Middle frontal gyrus (tissue), 1 donor: ENCODE data around the gene SPRR5.

Experiments
- DNase-seq: peaks from one replicate; pipeline ENCODE4 v3.0.0-alpha.2; 2015; ENCODE audit warnings: low spot score; ENCODE audit errors: extremely low spot score

The SPRR5 gene

DNA sequence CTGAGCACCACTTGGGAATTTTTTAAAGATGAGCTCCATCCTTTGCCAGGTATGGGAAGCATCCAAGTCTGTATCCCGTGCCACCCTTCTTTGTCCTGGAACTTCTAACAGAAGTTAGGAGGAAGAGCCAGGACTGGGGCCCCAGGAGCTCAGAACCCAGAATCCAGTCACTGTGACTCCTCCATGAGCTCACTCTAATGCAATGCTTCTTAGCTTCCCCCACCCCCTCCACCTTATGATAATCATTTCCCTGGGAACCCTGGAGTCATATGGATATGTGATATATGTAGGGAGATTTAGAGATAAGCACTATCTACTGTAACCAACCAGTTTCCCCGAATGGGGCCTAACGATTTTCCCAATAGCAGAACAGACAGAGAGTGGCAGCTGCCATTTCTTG, 758 bp upstream of the SPRR5 start:
- DNase-seq: no peak

DNA sequence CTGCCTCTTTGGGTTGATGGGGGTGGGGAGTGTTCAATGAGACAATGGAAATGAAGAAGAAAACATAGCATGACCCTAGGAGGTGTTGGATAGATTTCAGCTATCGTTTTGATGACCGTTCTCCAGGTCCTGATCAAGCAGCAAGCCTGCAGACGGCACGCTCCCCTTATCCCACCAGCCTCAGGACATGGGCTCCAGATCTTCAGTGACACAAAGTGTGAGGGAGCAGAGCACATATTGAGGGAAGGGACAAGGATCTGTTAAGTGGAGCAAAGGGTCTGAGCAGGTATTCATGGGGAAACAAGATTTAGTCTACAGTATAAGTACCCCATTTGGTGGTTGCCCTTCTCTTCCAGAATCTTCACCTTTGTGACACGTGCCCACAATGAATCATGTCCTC, 4.7 kb downstream of the SPRR5 start:
- no peak for DNase-seq

DNA sequence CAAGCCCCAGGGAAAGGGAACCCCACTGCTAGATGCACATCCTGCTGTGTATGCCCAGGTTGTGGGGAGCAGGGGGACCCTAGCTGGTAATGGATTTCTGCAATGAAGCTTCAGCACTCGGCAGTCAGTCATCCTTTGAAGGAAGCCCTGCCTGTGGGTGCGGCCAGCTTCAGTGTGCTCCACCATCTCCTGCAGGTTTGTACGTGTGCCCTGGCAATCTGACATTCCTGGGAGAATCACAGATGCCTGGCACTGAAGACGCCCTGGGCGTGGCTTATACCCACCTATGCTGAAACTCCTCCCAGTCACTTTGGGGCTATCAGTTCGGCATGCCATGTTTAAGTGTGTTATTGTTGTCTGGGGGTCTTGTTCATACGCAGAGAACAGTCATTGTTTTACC, 6.8 kb downstream of the SPRR5 start:
- DNase-seq: no peak

DNA sequence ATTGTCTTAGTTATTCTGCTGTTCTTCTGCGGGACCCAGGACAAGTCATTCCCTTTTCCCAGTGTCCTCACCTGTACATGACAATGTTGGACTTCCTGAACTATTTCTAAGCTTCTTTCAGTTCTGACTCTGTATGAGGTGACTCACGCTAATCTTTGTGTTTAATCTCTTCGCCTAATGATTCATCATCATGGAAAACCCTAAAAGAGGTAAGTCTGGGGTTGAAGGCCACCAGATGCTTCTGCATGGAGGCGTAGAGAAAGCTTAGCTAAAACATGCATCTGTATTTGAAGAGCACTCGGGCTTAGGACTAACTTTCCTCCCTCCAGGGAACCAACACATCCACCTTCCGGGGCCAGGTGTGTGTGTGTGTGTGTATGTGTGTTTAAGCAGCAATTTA, 7.4 kb downstream of the SPRR5 start:
- DNase-seq: no peak

DNA sequence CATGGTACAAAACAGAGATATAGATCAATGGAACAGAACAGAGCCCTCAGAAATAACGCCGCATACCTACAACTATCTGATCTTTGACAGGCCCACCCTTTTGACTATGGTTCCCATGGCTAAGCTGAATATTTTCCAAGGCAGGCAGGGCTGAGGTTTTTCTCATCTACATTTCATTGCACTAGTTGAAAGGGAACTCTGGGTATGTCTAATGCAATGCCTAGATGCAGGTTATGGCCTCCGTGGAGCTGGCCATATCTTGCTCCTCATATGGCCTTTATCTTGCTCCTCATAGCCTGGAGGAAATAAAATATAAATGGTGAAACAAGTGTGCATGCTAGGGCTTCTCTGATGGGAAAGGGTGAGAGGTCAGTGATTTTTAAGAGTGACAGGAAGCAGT, 10.6 kb downstream of the SPRR5 start:
- DNase-seq: no peak

DNA sequence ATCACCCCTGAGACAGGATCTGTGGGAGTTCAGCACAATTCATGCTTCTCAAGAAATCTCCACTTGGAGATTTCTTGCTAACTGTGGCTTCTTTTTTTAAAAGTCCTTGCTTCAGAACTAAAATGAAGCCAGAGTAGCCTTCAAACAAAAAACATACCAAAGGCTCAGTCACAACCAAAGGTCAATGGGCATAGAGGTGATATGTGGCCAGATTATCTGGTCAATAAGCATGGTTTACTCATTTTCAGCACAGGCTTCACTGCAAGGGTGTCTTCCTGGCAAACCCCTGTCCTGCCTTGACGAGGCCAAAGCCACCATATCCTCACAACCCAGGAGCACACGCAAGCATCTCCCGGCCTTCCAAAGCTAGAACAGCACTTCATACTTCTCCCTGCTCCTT, 12.3 kb downstream of the SPRR5 start:
- no peak for DNase-seq

DNA sequence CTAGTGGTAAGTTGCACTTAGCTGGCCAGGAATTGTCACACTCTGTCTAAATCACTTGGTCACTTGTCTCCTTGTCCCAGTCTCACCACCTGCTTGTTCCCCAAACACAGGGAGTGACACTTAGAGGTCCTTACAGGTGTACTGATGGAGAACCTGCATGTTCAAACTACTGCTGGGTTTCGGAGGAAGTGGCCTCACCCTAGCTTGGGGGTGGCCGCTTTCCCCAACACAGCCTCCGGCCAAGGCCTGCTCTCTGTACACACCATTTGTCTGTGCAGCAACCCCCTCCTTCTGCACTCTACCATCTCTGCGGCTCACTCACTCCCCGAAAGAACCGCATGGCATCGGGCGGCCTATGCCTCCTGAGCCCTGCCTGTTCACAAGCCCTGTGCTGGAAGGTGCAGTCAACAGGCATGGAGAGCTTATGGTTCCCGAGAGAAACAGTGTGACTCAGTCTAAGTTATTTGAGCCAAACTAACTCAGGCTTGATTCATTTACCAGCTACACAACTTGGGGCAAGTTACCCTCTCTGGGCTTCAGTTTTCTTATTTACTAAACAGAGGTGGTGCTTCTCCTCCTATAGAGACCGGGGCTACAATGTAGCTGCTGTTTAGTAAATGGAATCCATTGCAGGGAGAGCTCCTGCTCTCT, 12.9 kb downstream of the SPRR5 start:
- DNase-seq: no peak

DNA sequence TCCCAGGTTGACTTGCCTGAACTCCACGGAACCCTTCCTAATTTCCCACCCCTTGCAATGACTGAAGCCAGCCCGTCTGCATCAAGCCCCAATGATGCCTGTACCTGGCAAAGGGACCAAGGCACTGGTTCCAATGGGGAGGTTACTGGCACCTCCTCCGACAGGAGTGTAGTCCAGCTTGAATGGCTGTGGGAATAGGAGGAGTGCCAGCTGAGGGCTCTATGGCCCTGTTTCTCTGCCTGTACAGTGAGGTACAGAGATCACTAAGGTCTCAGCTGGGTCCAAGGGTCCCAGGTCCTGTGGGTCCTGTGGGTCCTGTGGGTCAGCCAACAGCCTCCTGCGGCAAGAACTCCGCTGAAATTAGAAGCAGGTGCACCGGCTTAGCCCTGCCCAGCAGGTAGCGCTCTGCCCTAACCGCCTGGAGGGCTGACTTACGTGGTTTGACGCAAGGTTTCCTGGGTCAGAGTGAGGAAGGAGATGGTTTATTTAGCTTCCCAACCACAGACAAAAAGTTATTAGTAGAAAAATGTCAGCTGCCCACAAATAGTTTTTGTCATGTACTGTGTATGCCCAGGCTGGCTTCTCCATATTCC, 13.5 kb downstream of the SPRR5 start:
- DNase-seq: no peak

DNA sequence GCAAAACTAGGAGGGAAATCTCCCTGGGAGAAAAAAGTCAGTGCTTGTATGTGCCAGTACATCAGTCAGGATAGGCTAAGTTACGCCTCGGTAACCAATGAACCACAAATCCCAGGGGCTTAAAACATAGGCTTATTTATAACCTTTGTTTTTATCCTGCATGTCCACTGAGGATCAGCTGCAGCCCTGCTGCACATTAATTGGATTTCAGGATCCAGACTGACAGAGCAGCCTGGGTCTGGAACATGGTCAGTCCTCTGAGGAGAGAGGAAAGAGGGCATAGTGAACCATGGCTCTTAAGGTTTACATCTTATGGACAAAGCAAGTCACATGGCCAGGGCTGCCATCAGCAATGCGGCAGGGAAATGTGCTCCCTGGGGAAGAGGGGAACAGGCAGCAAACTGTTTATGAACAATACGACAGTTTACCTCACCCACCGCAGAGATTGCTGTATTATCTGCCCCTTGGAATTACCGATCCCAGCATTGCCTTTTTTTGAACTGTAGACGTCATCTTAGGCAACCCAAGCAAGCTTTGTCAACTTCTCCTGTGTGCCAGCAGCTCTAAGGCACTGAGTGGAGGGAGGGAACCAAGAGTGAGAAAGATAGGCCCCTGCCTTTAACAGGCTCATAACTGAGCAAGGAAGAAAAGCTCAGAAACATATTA, 14.4 kb downstream of the SPRR5 start:
- DNase-seq: no peak

DNA sequence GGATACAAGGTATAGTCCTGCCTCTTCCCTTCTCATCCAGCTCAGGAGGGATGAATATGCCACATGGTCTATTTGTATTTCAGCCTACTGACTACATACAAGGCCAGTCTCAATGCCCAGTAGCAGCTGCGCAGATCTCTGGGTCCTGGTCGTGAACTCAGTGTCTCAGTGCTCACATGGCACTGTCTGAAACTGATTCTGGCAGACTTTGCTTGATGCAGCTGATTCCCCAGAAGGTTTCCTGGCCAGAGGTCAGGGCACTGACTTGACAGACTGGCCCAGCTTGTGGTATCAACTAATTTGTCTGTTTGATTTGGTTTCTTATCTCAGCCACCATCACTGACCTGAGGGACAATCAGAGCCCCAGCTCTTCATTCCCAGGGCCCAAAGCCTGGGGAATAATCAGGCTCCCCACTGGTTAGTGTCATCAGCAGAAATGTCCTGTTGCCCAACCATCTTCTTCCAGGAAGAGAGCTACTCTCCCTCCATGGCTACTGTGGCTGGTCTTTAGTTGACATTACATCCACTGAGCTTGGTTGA, 15.9 kb downstream of the SPRR5 start:
- no peak for DNase-seq

DNA sequence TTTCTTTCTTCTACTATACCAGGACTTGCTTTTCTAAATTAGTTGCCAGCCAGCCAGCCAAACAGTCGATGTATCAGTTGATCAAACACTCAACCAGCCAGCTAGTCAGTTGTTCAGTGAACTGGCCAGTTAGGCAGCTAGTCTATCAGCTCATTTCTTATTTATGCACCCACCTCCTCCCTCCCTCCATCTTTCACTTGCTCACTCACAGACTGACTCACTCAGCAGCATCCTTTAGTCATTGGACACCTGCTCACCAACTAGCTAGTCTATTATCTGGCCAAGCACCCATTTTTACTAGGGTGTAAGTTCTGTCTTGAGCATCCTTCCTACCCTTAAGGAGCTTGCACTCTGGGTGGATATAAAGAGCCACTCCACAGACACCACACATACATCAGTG, 17.5 kb downstream of the SPRR5 start:
- no peak for DNase-seq

DNA sequence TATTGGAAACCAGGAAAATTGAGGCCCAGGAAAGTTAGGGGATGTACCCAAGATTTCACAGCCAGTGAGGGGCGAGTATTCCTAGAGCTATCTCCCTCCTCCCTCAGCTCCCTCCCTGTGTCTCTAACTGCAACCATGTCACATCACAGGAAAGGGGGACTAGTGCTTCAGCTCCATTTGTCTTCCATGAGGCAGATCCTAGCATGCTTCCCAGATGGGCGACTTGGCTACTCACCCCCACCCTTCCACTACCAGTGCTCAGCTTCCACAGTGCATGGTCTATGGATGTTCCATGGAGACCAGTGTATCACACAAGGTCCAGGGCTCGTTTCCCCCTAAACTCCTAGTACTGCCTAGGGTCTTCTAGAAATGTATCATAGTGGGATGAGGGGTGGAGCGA, 18.8 kb downstream of the SPRR5 start:
- DNase-seq: no peak

DNA sequence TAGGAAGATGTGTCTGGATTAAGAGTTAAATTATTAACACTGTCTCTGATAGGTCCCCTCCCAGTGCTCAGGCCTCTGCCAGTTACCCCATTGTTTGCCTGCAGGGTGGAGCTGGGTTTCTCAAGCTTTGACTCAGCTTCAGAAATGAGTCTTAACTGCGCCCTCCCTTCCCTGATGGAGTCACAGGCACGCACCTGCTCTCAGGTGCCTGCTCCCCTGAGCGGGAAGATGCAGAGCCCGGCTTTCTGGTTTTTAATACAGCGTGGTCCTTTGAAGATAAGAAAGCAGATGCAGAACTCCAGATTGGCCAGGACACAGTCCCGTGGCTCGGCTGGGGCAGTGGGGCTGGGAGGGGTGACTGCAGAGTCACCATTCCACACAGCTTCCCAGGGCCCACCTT, 20.2 kb downstream of the SPRR5 start:
- DNase-seq: no peak

DNA sequence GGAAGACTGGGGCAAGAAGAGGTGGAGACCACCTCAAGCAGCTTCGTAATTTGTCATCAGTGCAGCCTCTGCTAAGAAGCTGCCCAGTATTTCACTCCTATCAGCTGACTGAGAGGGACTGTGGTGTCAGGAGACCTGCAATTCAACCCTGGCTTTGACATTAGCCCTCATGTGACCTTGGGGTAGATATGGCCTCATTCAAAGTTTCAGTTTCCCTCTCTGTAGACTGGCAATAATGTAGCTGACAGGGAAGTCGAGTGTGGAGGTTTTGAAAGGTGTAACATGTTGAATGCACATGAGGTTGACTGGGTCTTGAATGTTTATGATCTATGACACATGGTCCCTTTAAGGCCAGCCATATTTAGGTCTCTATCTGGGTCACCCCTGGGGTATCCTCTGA, 21.2 kb downstream of the SPRR5 start:
- DNase-seq: no peak

DNA sequence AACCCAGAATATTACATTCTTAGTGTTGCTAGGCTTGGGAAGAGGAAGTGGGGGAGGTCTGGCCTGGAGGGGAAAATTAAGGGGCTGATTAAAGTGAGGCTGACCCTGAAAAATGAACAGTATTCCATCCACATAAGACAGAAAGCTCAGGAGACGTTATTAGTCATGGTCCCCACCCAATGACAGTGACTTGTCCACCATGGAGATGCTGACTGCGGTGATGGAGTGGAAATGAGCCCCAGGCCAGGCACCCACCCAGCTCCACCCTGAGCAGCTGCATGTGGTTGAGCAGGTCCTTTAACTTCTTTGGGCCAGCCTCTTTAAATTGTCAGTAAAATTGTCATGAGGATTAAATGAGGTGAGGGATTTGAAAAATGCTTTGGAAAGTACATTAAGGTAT, 22.0 kb downstream of the SPRR5 start:
- DNase-seq: no peak

DNA sequence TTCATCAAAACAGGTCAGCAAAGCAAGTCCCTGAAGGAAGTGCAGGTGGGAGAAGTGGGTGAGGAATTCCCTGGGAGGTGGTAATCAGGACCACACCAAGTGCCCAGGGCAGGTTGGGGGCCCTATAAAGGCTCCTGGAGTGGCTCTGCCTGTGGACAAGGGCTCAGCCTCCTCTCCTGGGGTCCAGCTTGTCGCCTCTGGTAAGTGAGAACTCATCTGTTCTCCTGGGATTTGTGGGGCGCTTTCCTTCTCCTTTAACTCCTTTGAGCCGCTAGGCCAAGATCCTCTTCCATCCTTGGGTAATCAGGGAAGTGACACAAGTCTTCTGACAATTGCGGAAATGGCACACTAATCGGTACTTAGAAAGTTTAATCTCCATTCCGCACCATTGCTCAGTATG, 23.5 kb downstream of the SPRR5 start, which contains the start of gene SPRR4:
Gene SPRR4 (plus strand): TSS at position 154 of the 400 bp plus-strand sequence. CDS start 1,243 bp downstream, outside the sequence.
- no peak for DNase-seq

DNA sequence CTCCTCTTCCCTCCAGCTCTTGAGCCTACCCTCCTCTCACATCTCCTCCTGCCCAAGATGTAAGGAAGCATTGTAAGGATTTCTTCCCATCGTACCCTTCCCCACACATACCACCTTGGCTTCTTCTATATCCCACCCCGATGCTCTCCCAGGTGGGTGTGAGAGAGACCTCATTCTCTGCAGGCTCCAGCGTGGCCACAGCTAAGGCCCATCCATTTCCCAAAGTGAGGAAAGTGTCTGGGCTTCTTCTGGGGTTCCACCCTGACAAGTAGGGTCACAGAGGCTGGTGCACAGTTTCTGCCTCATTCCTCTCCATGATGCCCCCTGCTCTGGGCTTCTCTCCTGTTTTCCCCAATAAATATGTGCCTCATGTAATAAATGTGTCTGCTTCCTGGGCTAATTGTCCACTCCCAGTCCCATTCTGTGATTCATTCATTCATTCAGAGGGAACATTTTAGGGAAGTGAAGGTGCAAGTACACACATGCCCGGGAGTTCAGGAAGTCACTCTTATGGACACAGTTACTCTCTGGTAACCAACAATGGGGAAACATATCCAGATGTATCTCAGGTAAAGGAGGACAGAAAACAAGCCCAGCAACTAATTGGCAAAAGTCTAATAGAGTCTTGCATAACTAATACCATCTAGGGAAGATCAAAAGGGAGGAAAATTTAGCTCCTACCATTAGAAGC, 25.3 kb downstream of the SPRR5 start:
- DNase-seq: no peak

DNA sequence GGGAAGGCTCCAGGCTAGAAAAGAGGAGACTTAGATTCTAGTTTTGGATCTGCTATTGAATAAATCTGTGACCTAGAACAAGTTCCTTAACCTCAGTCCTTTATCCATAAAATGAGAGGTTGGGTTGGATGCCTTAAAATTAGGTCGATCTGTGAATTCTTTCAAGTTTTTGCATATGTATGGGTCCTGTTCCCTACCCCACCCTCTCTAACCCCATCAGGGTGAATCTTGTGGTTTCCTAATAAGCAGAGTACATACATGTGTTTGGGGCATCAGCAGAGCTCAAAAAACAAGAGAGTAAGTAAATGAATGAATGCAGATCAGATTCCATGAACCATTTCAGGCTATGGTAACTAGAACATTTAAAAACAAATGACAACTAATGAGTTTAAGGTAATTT, 29.7 kb downstream of the SPRR5 start:
- DNase-seq: no peak

DNA sequence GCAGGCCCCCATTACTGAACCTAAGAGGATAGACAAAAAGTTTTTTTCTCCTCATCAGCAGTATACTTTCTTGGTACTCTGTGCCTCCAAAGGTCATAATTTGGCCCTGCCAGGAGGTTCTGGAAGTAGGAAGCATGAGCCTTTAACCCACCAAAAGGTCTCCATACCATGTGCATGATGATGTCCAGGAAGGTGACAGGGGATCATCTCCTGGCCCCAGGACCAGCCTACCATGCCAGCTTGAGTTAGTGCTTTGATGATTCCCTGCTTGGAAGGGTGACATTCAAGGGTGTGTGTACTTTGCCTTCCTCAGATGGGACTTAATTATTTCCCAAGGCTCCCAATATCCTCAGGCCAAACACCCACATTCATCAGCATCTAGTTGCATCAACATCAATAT, 30.6 kb downstream of the SPRR5 start:
- DNase-seq: no peak

DNA sequence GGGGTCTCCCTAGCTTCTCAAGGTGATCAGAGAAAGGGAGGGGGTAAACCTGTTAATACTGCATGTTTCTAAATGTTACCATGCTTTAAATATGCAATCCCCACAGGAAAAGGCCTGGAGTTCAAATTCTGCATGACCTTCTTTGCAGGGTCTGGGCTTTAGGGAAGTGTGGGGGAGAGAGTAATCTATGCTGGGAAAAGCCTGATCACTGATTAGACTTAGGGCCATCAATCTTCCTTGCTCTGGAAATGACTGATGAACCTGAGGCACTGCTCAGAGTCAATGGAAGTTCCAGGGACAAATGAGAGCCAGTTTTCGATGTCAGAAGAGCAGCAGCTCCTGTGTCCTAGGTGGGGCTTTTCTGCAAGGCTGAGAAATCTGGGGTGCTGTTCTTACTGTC, 33.7 kb downstream of the SPRR5 start:
- DNase-seq: no peak

DNA sequence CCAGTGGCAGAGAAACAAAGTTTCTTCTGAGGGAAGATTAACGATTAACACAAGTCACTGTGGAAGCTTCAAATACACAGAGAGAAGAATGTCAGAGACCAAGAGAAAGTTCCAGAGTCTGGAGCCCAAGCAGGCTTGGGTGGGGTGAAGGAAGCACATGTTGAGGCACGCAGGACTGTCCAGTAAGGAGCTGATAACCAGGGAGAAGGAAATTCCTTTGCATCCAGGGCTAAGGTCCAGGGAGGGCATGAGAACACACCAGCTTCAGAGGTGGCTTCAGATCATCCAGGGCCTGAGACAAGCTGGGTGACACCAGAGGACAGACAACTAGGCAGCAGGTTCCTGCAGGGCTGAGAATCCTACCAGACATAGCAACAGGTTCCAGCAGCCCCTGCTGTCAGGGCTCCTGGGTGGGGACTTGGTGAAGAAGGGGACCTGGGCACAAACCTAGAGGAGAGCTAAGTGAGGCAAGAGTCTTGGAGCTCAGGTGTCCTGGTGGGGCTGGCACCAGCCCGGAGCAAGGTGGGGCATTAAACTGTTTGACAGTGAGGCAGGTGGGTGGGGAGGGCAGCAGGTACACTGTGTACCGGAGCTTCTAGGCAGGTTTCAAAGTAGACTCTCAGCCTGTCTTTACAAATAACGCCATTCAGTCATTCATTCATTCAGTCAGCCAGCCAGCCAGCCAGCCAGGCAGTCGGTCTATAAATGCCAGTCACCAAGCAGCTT, 34.3 kb downstream of the SPRR5 start:
- DNase-seq: no peak
